Measurements from ENCODE around the gene ALPG.

DNA sequence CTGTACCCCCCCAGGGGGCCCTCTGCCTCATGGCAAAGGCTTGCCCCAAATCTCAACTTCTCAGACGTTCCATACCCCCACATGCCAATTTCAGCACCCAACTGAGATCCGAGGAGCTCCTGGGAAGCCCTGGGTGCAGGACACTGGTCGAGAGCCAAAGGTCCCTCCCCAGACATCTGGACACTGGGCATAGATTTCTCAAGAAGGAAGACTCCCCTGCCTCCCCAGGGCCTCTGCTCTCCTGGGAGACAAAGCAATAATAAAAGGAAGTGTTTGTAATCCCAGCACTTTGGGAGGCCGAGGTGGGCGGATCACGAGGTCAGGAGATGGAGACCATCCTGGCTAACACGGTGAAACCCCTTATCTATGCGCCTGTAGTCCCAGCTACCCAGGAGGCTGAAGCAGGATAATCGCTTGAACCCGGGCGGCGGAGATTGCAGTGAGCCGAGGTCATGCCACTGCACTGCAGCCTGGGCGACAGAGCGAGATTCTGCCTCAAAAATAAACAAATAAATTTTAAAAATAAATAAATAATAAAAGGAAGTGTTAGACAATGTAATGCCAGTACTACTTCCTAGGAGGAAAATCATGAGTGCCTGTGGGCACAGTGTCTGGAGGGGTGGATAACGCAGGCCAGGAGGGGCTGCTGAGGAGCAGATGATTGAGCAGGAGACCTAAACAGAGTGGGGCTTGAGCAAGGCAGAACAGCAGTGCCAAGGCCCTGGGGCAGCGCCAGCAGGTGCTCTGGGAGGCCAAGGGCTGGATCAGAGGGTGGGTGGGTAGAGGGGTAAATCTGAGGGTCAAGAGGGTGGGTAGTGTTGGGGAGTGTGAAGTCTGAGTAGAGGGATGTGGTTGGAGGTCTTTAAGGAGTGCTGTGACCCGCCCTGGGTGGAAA, 24.1 kb upstream of the ALPG start:
- TF ChIP-seq, protein P1, sequence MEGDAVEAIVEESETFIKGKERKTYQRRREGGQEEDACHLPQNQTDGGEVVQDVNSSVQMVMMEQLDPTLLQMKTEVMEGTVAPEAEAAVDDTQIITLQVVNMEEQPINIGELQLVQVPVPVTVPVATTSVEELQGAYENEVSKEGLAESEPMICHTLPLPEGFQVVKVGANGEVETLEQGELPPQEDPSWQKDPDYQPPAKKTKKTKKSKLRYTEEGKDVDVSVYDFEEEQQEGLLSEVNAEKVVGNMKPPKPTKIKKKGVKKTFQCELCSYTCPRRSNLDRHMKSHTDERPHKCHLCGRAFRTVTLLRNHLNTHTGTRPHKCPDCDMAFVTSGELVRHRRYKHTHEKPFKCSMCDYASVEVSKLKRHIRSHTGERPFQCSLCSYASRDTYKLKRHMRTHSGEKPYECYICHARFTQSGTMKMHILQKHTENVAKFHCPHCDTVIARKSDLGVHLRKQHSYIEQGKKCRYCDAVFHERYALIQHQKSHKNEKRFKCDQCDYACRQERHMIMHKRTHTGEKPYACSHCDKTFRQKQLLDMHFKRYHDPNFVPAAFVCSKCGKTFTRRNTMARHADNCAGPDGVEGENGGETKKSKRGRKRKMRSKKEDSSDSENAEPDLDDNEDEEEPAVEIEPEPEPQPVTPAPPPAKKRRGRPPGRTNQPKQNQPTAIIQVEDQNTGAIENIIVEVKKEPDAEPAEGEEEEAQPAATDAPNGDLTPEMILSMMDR (IDR thresholded peaks at IDR 0.05; ENCODE audit: extremely low read depth in 1 of 2, insufficient read depth in 1 of 2, low read depth in 1 of 2, low read length in 2 of 2) = no peak
- TF ChIP-seq POLR2A (IDR thresholded peaks at IDR 0.05; ENCODE audit: low read depth, low read length) = no peak
- TF ChIP-seq POLR2AphosphoS5 (IDR thresholded peaks at IDR 0.05; ENCODE audit: insufficient read depth, low read depth, low read length) = no peak
- no peak for TF ChIP-seq FOS (IDR thresholded peaks at IDR 0.05; ENCODE audit: borderline replicate concordance, insufficient read depth, low read length)
- TF ChIP-seq MYC (IDR thresholded peaks at IDR 0.05; ENCODE audit: low read depth, low read length) = no peak
- TF ChIP-seq EZH2 (IDR thresholded peaks at IDR 0.05; ENCODE audit: borderline replicate concordance, low read depth, low read length, severe bottlenecking) = no peak
- TF ChIP-seq JUN (IDR thresholded peaks at IDR 0.05; ENCODE audit: borderline replicate concordance, insufficient read depth, insufficient read length, low read depth) = no peak
- TF ChIP-seq, protein P2, sequence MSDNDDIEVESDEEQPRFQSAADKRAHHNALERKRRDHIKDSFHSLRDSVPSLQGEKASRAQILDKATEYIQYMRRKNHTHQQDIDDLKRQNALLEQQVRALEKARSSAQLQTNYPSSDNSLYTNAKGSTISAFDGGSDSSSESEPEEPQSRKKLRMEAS (IDR thresholded peaks at IDR 0.05; ENCODE audit: insufficient read depth, insufficient read length) = no peak

Data from endothelial cell of umbilical vein (primary cell).